Measurements from ENCODE around the gene RRP8. TPM values are rescaled to one million over a fixed set of nuclear protein-coding genes. Genes with fewer than 3 reads are reported as not detected.

The RRP8 gene
- total RNA-seq, 1 donor from 2014 or later: 43.8 TPM

- no peak for DNase-seq
- no peaks in the 10 kb centered on the region for H3K27me3 Mint-ChIP-seq
- H3K9me3 Mint-ChIP-seq: no peaks in the 10 kb centered on the region
Measured at GRCh38 chr11:6616596-6617250, 13.3 kb upstream of the RRP8 start.

GRCh38 chr11:6615882-6616585 lies 12.6 kb upstream of the RRP8 start:
- intact Hi-C loops (cut with micrococcal nuclease): no loop called here
- Mint-ChIP-seq H3K36me3 (ENCODE audit: low read depth) (peaks cover 28% of the 10 kb centered on the region), H3K4me3 (no peak overlapping the region), H3K4me1 (peaks cover 8% of the 10 kb centered on the region), H3K9me3 (no peaks in the 10 kb centered on the region), H3K27ac (no peak overlapping the region), H3K27me3 (no peaks in the 10 kb centered on the region)
- DNase-seq: no peak

More at GRCh38 chr11:6616596-6617250, 13.3 kb upstream of the RRP8 start:
- peaks cover 22% of the 10 kb centered on the region for H3K36me3 Mint-ChIP-seq (ENCODE audit: low read depth)
- H3K4me3 Mint-ChIP-seq: no peak overlapping the region
- no peak overlapping the region for H3K27ac Mint-ChIP-seq
- peaks cover 3% of the 10 kb centered on the region for H3K4me1 Mint-ChIP-seq
- intact Hi-C loops (cut with micrococcal nuclease): no loop called here

- DNase-seq: no peak
- H3K27ac Mint-ChIP-seq: no peak overlapping the region
- no peak overlapping the region for H3K4me3 Mint-ChIP-seq
- H3K27me3 Mint-ChIP-seq: no peaks in the 10 kb centered on the region
- intact Hi-C loops (cut with micrococcal nuclease): no loop called here
- peaks cover 14% of the 10 kb centered on the region for H3K4me1 Mint-ChIP-seq
- H3K36me3 Mint-ChIP-seq (ENCODE audit: low read depth): peaks cover 38% of the 10 kb centered on the region
- H3K9me3 Mint-ChIP-seq: no peaks in the 10 kb centered on the region
Measured at GRCh38 chr11:6615046-6615445, 11.6 kb upstream of the RRP8 start.

- no peak overlapping the region for H3K27ac Mint-ChIP-seq
- H3K27me3 Mint-ChIP-seq: no peaks in the 10 kb centered on the region
- no peaks in the 10 kb centered on the region for H3K9me3 Mint-ChIP-seq
- no peak overlapping the region for H3K4me3 Mint-ChIP-seq
- H3K4me1 Mint-ChIP-seq: peaks cover 18% of the 10 kb centered on the region
- peaks cover 44% of the 10 kb centered on the region for H3K36me3 Mint-ChIP-seq (ENCODE audit: low read depth)
- DNase-seq: no peak
- intact Hi-C loops (cut with micrococcal nuclease): no loop called here
Measured at GRCh38 chr11:6614446-6614845, 11.0 kb upstream of the RRP8 start.

- Mint-ChIP-seq H3K27me3 (no peaks in the 10 kb centered on the region), H3K4me3 (no peak overlapping the region), H3K27ac (no peak overlapping the region), H3K36me3 (ENCODE audit: low read depth) (peaks cover 53% of the 10 kb centered on the region), H3K4me1 (peaks cover 23% of the 10 kb centered on the region), H3K9me3 (no peaks in the 10 kb centered on the region)
- intact Hi-C loops (cut with micrococcal nuclease): loop anchor here (2.0 kb wide), 1 partner anchor 223 kb away; the partner anchor contains the start of gene SMPD1
- no peak for DNase-seq
Measured at GRCh38 chr11:6613496-6613895, 10.1 kb upstream of the RRP8 start.

GRCh38 chr11:6612213-6613041 lies 9.0 kb upstream of the RRP8 start, which contains the start of gene TAF10:
TSS of gene TAF10 (minus strand) at chr11:6612216. CDS start at chr11:6612189, 27 bp downstream.
- peak; percentile 99 for DNase-seq
- peaks cover 63% of the 10 kb centered on the region for H3K36me3 Mint-ChIP-seq (ENCODE audit: low read depth)
- H3K4me1 Mint-ChIP-seq: peaks cover 32% of the 10 kb centered on the region
- no peaks in the 10 kb centered on the region for H3K27me3 Mint-ChIP-seq
- H3K27ac Mint-ChIP-seq: peak within 1 kb of the TSS; percentile 87
- H3K4me3 Mint-ChIP-seq: peak within 1 kb of the TSS; percentile 95
- no peaks in the 10 kb centered on the region for H3K9me3 Mint-ChIP-seq
- intact Hi-C loops (cut with micrococcal nuclease): loop anchor here (1.0 to 2.0 kb wide), 3 partner anchors 9 to 222 kb away; partner anchors contain the start of genes ILK, MRPL17, RRP8 and SMPD1

GRCh38 chr11:6611963-6612212 lies 8.5 kb upstream of the RRP8 start:
- peak overlapping the region; percentile 95 for H3K4me3 Mint-ChIP-seq
- H3K9me3 Mint-ChIP-seq: no peaks in the 10 kb centered on the region
- intact Hi-C loops (cut with micrococcal nuclease): loop anchor here (1.0 to 2.0 kb wide), 4 partner anchors 7 to 221 kb away; partner anchors contain the start of genes ILK, MRPL17, RRP8 and SMPD1
- no peak for DNase-seq
- peaks cover 35% of the 10 kb centered on the region for H3K4me1 Mint-ChIP-seq
- peak overlapping the region; percentile 87 for H3K27ac Mint-ChIP-seq
- H3K27me3 Mint-ChIP-seq: no peaks in the 10 kb centered on the region
- H3K36me3 Mint-ChIP-seq (ENCODE audit: low read depth): peaks cover 65% of the 10 kb centered on the region

GRCh38 chr11:6611092-6611962 lies 7.9 kb upstream of the RRP8 start:
- H3K4me1 Mint-ChIP-seq: peaks cover 35% of the 10 kb centered on the region
- DNase-seq: no peak
- H3K4me3 Mint-ChIP-seq: peak overlapping the region; percentile 95
- H3K36me3 Mint-ChIP-seq (ENCODE audit: low read depth): peaks cover 64% of the 10 kb centered on the region
- peak overlapping the region; percentile 87 for H3K27ac Mint-ChIP-seq
- H3K9me3 Mint-ChIP-seq: no peaks in the 10 kb centered on the region
- no peaks in the 10 kb centered on the region for H3K27me3 Mint-ChIP-seq
- intact Hi-C loops (cut with micrococcal nuclease): loop anchor here (1.0 kb wide), 1 partner anchor 8 kb away; the partner anchor contains the start of gene TPP1

- peak overlapping the region; percentile 95 for H3K4me3 Mint-ChIP-seq
- no peaks in the 10 kb centered on the region for H3K27me3 Mint-ChIP-seq
- H3K36me3 Mint-ChIP-seq (ENCODE audit: low read depth): peaks cover 59% of the 10 kb centered on the region
- no peaks in the 10 kb centered on the region for H3K9me3 Mint-ChIP-seq
- peak overlapping the region; percentile 22 for H3K27ac Mint-ChIP-seq
- H3K4me1 Mint-ChIP-seq: peaks cover 40% of the 10 kb centered on the region
- intact Hi-C loops (cut with micrococcal nuclease): no loop called here
- DNase-seq: no peak
Measured at GRCh38 chr11:6610591-6610990, 7.2 kb upstream of the RRP8 start.

GRCh38 chr11:6609502-6610015 lies 6.1 kb upstream of the RRP8 start:
- Mint-ChIP-seq H3K27ac (peak overlapping the region; percentile 69), H3K36me3 (ENCODE audit: low read depth) (peaks cover 48% of the 10 kb centered on the region), H3K9me3 (no peaks in the 10 kb centered on the region), H3K4me1 (peaks cover 40% of the 10 kb centered on the region), H3K27me3 (no peaks in the 10 kb centered on the region), H3K4me3 (peak overlapping the region; percentile 16)
- no peak for DNase-seq
- intact Hi-C loops (cut with micrococcal nuclease): loop anchor here (10.0 kb wide), 1 partner anchor 195 kb away; the partner anchor contains the start of gene APBB1

GRCh38 chr11:6608726-6609501 lies 5.5 kb upstream of the RRP8 start:
- DNase-seq: no peak
- H3K27ac Mint-ChIP-seq: peak overlapping the region; percentile 59
- no peaks in the 10 kb centered on the region for H3K27me3 Mint-ChIP-seq
- no peaks in the 10 kb centered on the region for H3K9me3 Mint-ChIP-seq
- peaks cover 46% of the 10 kb centered on the region for H3K36me3 Mint-ChIP-seq (ENCODE audit: low read depth)
- H3K4me3 Mint-ChIP-seq: peak overlapping the region; percentile 6
- peaks cover 40% of the 10 kb centered on the region for H3K4me1 Mint-ChIP-seq
- intact Hi-C loops (cut with micrococcal nuclease): loop anchor here (10.0 kb wide), 1 partner anchor 194 kb away; the partner anchor contains the start of gene APBB1

GRCh38 chr11:6608011-6608410 lies 4.6 kb upstream of the RRP8 start:
- no peaks in the 10 kb centered on the region for H3K9me3 Mint-ChIP-seq
- H3K36me3 Mint-ChIP-seq (ENCODE audit: low read depth): peaks cover 46% of the 10 kb centered on the region
- no peak for DNase-seq
- peak overlapping the region; percentile 69 for H3K4me3 Mint-ChIP-seq
- intact Hi-C loops (cut with micrococcal nuclease): loop anchor here (10.0 kb wide), 1 partner anchor 193 kb away; the partner anchor contains the start of gene APBB1
- peak overlapping the region; percentile 87 for H3K27ac Mint-ChIP-seq
- no peaks in the 10 kb centered on the region for H3K27me3 Mint-ChIP-seq
- peaks cover 40% of the 10 kb centered on the region for H3K4me1 Mint-ChIP-seq

Data from activated CD4-positive, alpha-beta T cell treated with anti-CD3 and anti-CD28 coated beads, Interleukin-2, amount 10 ng/mL, durations not matched to agents 24 days and 14 days (primary cell).